Measurements from ENCODE around the gene FBH1. TPM values are rescaled to one million over a fixed set of nuclear protein-coding genes. Genes with fewer than 3 reads are reported as not detected.

FBH1 gene
- total and polyA plus RNA-seq, 9 donors: 46.4 to 80.3 (median 74.7) TPM

- H3K27me3 ChIP-seq: no peaks in the 10 kb centered on the region
- WGBS, 3 donors: 0 to 1% (median 0%) methylated on average over 29 to 80 of the region's 80 CpGs
- peak overlapping the region; percentile 0 to 68 for H3K27ac ChIP-seq
- no peaks in the 10 kb centered on the region for H3K9me3 ChIP-seq
- TF ChIP-seq POLR2A (IDR thresholded peaks at IDR 0.05) (no peak), EP300 (IDR thresholded peaks at IDR 0.05) (no peak)
- TF ChIP-seq, protein P1, sequence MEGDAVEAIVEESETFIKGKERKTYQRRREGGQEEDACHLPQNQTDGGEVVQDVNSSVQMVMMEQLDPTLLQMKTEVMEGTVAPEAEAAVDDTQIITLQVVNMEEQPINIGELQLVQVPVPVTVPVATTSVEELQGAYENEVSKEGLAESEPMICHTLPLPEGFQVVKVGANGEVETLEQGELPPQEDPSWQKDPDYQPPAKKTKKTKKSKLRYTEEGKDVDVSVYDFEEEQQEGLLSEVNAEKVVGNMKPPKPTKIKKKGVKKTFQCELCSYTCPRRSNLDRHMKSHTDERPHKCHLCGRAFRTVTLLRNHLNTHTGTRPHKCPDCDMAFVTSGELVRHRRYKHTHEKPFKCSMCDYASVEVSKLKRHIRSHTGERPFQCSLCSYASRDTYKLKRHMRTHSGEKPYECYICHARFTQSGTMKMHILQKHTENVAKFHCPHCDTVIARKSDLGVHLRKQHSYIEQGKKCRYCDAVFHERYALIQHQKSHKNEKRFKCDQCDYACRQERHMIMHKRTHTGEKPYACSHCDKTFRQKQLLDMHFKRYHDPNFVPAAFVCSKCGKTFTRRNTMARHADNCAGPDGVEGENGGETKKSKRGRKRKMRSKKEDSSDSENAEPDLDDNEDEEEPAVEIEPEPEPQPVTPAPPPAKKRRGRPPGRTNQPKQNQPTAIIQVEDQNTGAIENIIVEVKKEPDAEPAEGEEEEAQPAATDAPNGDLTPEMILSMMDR (IDR thresholded peaks at IDR 0.05): no peak
- intact Hi-C loops (cut with DNase I): no loop called here
- H3K4me1 ChIP-seq (ENCODE audit: insufficient read depth): peaks cover 14% of the 10 kb centered on the region
- H3K4me3 ChIP-seq: peak overlapping the region; percentile 85
- no peaks in the 10 kb centered on the region for H3K36me3 ChIP-seq
- peak in 2 of 5 donors; percentile 24 to 31 for DNase-seq
These were observed 1.0 kb upstream of the FBH1 start for GRCh38 chr10:5888843-5889623.

DNA sequence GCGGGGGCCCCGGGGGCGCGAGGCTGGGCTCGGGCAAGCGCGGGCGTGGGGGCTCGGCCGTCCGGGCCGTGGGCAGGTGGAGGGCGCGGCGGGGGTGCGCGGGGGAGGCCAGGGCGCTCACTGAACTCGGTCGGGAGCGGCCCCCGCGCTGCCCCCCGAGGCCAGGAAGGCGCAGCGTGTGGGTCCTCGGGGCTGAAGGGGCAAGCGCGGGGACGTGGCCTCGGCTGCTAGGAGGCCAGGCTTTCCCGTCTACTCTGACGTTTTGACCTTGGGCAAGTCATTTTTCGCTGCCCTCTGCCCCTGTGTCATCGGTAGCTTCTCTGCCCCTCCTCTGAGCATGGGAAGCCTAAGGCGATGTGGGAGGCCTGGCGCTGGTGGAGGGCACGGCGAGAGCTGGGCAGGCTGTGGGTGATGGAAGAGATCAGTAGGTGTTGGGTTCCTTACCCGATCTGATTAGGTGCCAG is 441 bp downstream of the FBH1 start:
- TF ChIP-seq, protein P1 (IDR thresholded peaks at IDR 0.05): no peak
- TF ChIP-seq EP300 (IDR thresholded peaks at IDR 0.05): no peak
- no peak for TF ChIP-seq POLR2A (IDR thresholded peaks at IDR 0.05)
- 0 to 1% (median 1%) methylated on average over 24 to 40 of the region's 40 CpGs for WGBS, 3 donors

GRCh38 chr10:5891009-5891408 is 966 bp downstream of the FBH1 start:
- intact Hi-C loops (cut with DNase I): loop anchor here in 2 of 4 donors (5.0 to 10.0 kb wide), 2 partner anchors 54 to 79 kb away; partner anchors contain the start of gene GDI2 (in 1 of the 2)
- H3K27me3 ChIP-seq: no peaks in the 10 kb centered on the region

More for the DNA sequence above, 441 bp downstream of the FBH1 start:
- Histone ChIP-seq H3K27ac (peak overlapping the region; percentile 64 to 73), H3K4me1 (ENCODE audit: insufficient read depth) (peaks cover 14% of the 10 kb centered on the region), H3K36me3 (no peaks in the 10 kb centered on the region), H3K27me3 (no peaks in the 10 kb centered on the region), H3K4me3 (peak overlapping the region; percentile 56), H3K9me3 (no peaks in the 10 kb centered on the region)
- DNase-seq: peak in 1 of 5 donors; percentile 19
- intact Hi-C loops (cut with DNase I): loop anchor here in 2 of 4 donors (5.0 to 10.0 kb wide), 2 partner anchors 54 to 78 kb away; partner anchors contain the start of gene GDI2 (in 1 of the 2)

GRCh38 chr10:5892007-5892406 is 2.0 kb downstream of the FBH1 start:
- intact Hi-C loops (cut with DNase I): loop anchor here in 2 of 4 donors (5.0 to 10.0 kb wide), 2 partner anchors 53 to 80 kb away; partner anchors contain the start of gene GDI2 (in 1 of the 2)
- TF ChIP-seq, protein P1 (IDR thresholded peaks at IDR 0.05): no peak
- no peak for TF ChIP-seq POLR2A (IDR thresholded peaks at IDR 0.05)
- no peak for TF ChIP-seq EP300 (IDR thresholded peaks at IDR 0.05)
- no peaks in the 10 kb centered on the region for H3K36me3 ChIP-seq
- H3K9me3 ChIP-seq: no peaks in the 10 kb centered on the region
- no peaks in the 10 kb centered on the region for H3K27me3 ChIP-seq
- peaks cover 15% of the 10 kb centered on the region for H3K4me1 ChIP-seq (ENCODE audit: insufficient read depth)
- H3K4me3 ChIP-seq: no peak overlapping the region
- DNase-seq: no peak
- H3K27ac ChIP-seq: no peak overlapping the region
- WGBS, 3 donors: 60 to 66% (median 64%) methylated on average over 8 of the region's 8 CpGs

More at GRCh38 chr10:5891009-5891408, 966 bp downstream of the FBH1 start:
- Histone ChIP-seq H3K4me3 (peak overlapping the region; percentile 56), H3K4me1 (ENCODE audit: insufficient read depth) (peaks cover 14% of the 10 kb centered on the region), H3K36me3 (no peaks in the 10 kb centered on the region), H3K9me3 (no peaks in the 10 kb centered on the region), H3K27ac (peak overlapping the region in 1 of 2 donors; percentile 64)
- no peak for DNase-seq
- TF ChIP-seq, protein P1 (IDR thresholded peaks at IDR 0.05): no peak
- TF ChIP-seq EP300 (IDR thresholded peaks at IDR 0.05): no peak
- no peak for TF ChIP-seq POLR2A (IDR thresholded peaks at IDR 0.05)
- WGBS, 3 donors: 23 to 34% (median 25%) methylated on average over 7 of the region's 7 CpGs
